ENCODE results near the gene NOP14. TPM values are rescaled to one million over a fixed set of nuclear protein-coding genes. Genes with fewer than 3 reads are reported as not detected.

The NOP14 gene
- polyA plus RNA-seq, 1 of the 3 experiments (the other 2 are of a cell fraction), result 9.8 TPM

- H4K20me1 ChIP-seq (ENCODE audit: insufficient read depth), result 0 out of 2 replicates have a peak, but pooled peaks cover 19% of the 10 kb centered on the region
- 96% methylated on average over 18 of the region's 30 CpGs for WGBS (ENCODE audit: low lambda C conversion rate)
- no peaks in the 10 kb centered on the region for H3K27me3 ChIP-seq (ENCODE audit: insufficient read depth)
- H3F3A ChIP-seq (replicated peaks; ENCODE audit: insufficient read depth), result peaks cover 16% of the 10 kb centered on the region
- H2AFZ ChIP-seq (ENCODE audit: low read depth), result no peak overlapping the region
- ChIA-PET POLR2A (no interaction called here), CTCF (interaction anchor here (0.7 kb wide), 1 partner anchor 16 kb away, joined by 3 read pairs; no protein-coding TSS in a partner anchor)
- H3K4me1 ChIP-seq (ENCODE audit: control insufficient read depth in 1 of 2, insufficient read depth in 2 of 2, low read depth in 1 of 2, low read length in 1 of 2), result peaks cover 14 to 27% of the 10 kb centered on the region in 2 experiments
- no peak for DNase-seq
- no peak overlapping the region for H3K4me2 ChIP-seq
- peaks cover 30 to 68% of the 10 kb centered on the region in 2 experiments for H3K36me3 ChIP-seq (replicated peaks in 1 of 2; ENCODE audit: control insufficient read depth in 1 of 2, insufficient read depth in 2 of 2, low read length in 1 of 2)
- H3K4me3 ChIP-seq (ENCODE audit: low read depth in 2 of 2, low read length in 1 of 2), result no peak overlapping the region
- peaks cover 33% of the 10 kb centered on the region for H3K79me2 ChIP-seq (ENCODE audit: insufficient read depth)
- no peak overlapping the region for H3K9ac ChIP-seq
- TF ChIP-seq TAF1 (IDR thresholded peaks at IDR 0.05; ENCODE audit: borderline replicate concordance, low read depth, low read length) (no peak), FOXM1 (IDR thresholded peaks at IDR 0.05; ENCODE audit: low read depth) (no peak), YY1 (IDR thresholded peaks at IDR 0.05; ENCODE audit: low read depth) (no peak), NFIC (IDR thresholded peaks at IDR 0.05; ENCODE audit: borderline replicate concordance) (no peak), GABPA (IDR thresholded peaks at IDR 0.05; ENCODE audit: low read depth) (no peak), JUND (IDR thresholded peaks at IDR 0.05) (no peak; the same call in 1 of the 2 replicates)
- no peak overlapping the region for H3K27ac ChIP-seq (ENCODE audit: low read depth in 2 of 2, low read length in 1 of 2)
- no peaks in the 10 kb centered on the region for H3K9me3 ChIP-seq
- no peaks in the 10 kb centered on the region for H3K9me2 ChIP-seq
Observed at GRCh38 chr4:2939383-2940243, 23.6 kb downstream of the NOP14 start.

GRCh38 chr4:2938906-2939305, 24.3 kb downstream of the NOP14 start:
- Histone ChIP-seq H3K36me3 (replicated peaks in 1 of 2; ENCODE audit: control insufficient read depth in 1 of 2, insufficient read depth in 2 of 2, low read length in 1 of 2) (peaks cover 30 to 63% of the 10 kb centered on the region in 2 experiments), H3F3A (replicated peaks; ENCODE audit: insufficient read depth) (peaks cover 16% of the 10 kb centered on the region), H3K9me3 (no peaks in the 10 kb centered on the region), H4K20me1 (ENCODE audit: insufficient read depth) (0 out of 2 replicates have a peak, but pooled peaks cover 19% of the 10 kb centered on the region), H3K4me1 (ENCODE audit: control insufficient read depth in 1 of 2, insufficient read depth in 2 of 2, low read depth in 1 of 2, low read length in 1 of 2) (peaks cover 14 to 27% of the 10 kb centered on the region in 2 experiments), H3K4me3 (ENCODE audit: low read depth in 2 of 2, low read length in 1 of 2) (no peak overlapping the region), H3K27me3 (ENCODE audit: insufficient read depth) (no peaks in the 10 kb centered on the region), H3K79me2 (ENCODE audit: insufficient read depth) (peaks cover 34% of the 10 kb centered on the region), H3K4me2 (no peak overlapping the region), H3K9me2 (no peaks in the 10 kb centered on the region), H3K9ac (no peak overlapping the region), H3K27ac (ENCODE audit: low read depth in 2 of 2, low read length in 1 of 2) (no peak overlapping the region), H2AFZ (ENCODE audit: low read depth) (no peak overlapping the region)
- ChIA-PET CTCF (interaction anchor here (0.7 kb wide), 1 partner anchor 17 kb away, joined by 3 read pairs; no protein-coding TSS in a partner anchor), POLR2A (no interaction called here)
- TF ChIP-seq GATA2 (CRISPR knock-in tag; IDR thresholded peaks at IDR 0.05) (no peak), EZH2phosphoT487 (IDR thresholded peaks at IDR 0.05; ENCODE audit: borderline replicate concordance, low read depth) (no peak), POLR2AphosphoS5 (IDR thresholded peaks at IDR 0.05; ENCODE audit: low read depth, low read length) (no peak), REST (IDR thresholded peaks at IDR 0.05; ENCODE audit: low read depth, low read length) (no peak), USF1 (IDR thresholded peaks at IDR 0.05; ENCODE audit: borderline replicate concordance, low read depth) (no peak), GABPA (IDR thresholded peaks at IDR 0.05; ENCODE audit: low read depth) (no peak), YY1 (IDR thresholded peaks at IDR 0.05; ENCODE audit: low read depth) (no peak), MXI1 (IDR thresholded peaks at IDR 0.05; ENCODE audit: low read depth, low read length) (no peak), EP300 (IDR thresholded peaks at IDR 0.05; ENCODE audit: borderline replicate concordance in 1 of 2, low read depth in 1 of 2, low read length in 1 of 2) (no peak), FOXJ3 (CRISPR knock-in tag; IDR thresholded peaks at IDR 0.05) (no peak), ZBTB33 (IDR thresholded peaks at IDR 0.05; ENCODE audit: borderline replicate concordance, low read depth) (no peak), JUND (IDR thresholded peaks at IDR 0.05) (no peak), SMC3 (IDR thresholded peaks at IDR 0.05; ENCODE audit: low read depth, low read length) (no peak), IRF3 (IDR thresholded peaks at IDR 0.05; ENCODE audit: low read depth, low read length) (no peak), MEF2A (IDR thresholded peaks at IDR 0.05; ENCODE audit: borderline replicate concordance, low read depth) (no peak)
- WGBS (ENCODE audit: low lambda C conversion rate), result 97% methylated on average over 13 of the region's 14 CpGs
- DNase-seq, result no peak

Measured in SK-N-SH (cell line).